Umbilical cord (tissue), 2 donors: ENCODE results near the gene FIP1L1. TPM values are rescaled to one million over a fixed set of nuclear protein-coding genes. Genes with fewer than 3 reads are reported as not detected.
A peak's percentile ranks its signal among the peaks of the same experiment; 100 is the strongest.
"Not testable (repeated sequence)": the region's sequence is repeated elsewhere in the genome, so short reads cannot be mapped to it uniquely, and the experiment has no call there.

Source experiments
- DNase-seq: peaks from one replicate; pipeline ENCODE4 v3.0.0-alpha.2; 2015; ENCODE audit warnings: low spot score
- total RNA-seq: library from RNA; depleted of rRNA; stranded (reverse); fragments of >200 nt; gene quantifications from one replicate; pipeline ENCODE4 v1.2.3, GENCODE V29; 2014; ENCODE audit warnings: low replicate concordance; ENCODE audit not compliant: insufficient read depth

The FIP1L1 gene
- total RNA-seq, 1 donor from 2014 or later: 104 TPM

- no peak for DNase-seq
Observed at GRCh38 chr4:53374777-53375258, 2.6 kb upstream of the FIP1L1 start.

GRCh38 chr4:53376900-53377299, 541 bp upstream of the FIP1L1 start:
- peak; percentile 11 for DNase-seq

GRCh38 chr4:53378171-53378482, 686 bp downstream of the FIP1L1 start:
- no peak for DNase-seq

- no peak for DNase-seq
Observed at GRCh38 chr4:53380221-53380620, 2.8 kb downstream of the FIP1L1 start.

GRCh38 chr4:53409479-53409878, 32.0 kb downstream of the FIP1L1 start:
- DNase-seq: not testable (repeated sequence)

GRCh38 chr4:53419208-53419607, 41.8 kb downstream of the FIP1L1 start:
- no peak for DNase-seq

GRCh38 chr4:53421791-53422190, 44.4 kb downstream of the FIP1L1 start:
- DNase-seq: no peak

GRCh38 chr4:53422367-53422766, 44.9 kb downstream of the FIP1L1 start:
- no peak for DNase-seq

GRCh38 chr4:53424280-53424679, 46.8 kb downstream of the FIP1L1 start:
- DNase-seq: peak; percentile 23

- no peak for DNase-seq
Observed at GRCh38 chr4:53427366-53427765, 49.9 kb downstream of the FIP1L1 start.

GRCh38 chr4:53431052-53431451, 53.6 kb downstream of the FIP1L1 start:
- DNase-seq: no peak

- peak; percentile 68 for DNase-seq
Observed at GRCh38 chr4:53432528-53433424, 55.3 kb downstream of the FIP1L1 start.

- no peak for DNase-seq
Observed at GRCh38 chr4:53436251-53436650, 58.8 kb downstream of the FIP1L1 start.

- no peak for DNase-seq
Observed at GRCh38 chr4:53441564-53441963, 64.1 kb downstream of the FIP1L1 start.

GRCh38 chr4:53444954-53445353, 67.5 kb downstream of the FIP1L1 start:
- DNase-seq: no peak

- no peak for DNase-seq
Observed at GRCh38 chr4:53450773-53451172, 73.3 kb downstream of the FIP1L1 start.

- no peak for DNase-seq
Observed at GRCh38 chr4:53453385-53453784, 75.9 kb downstream of the FIP1L1 start.

- DNase-seq: no peak
Observed at GRCh38 chr4:53455766-53456165, 78.3 kb downstream of the FIP1L1 start.

- no peak for DNase-seq
Observed at GRCh38 chr4:53456178-53456577, 78.7 kb downstream of the FIP1L1 start.

GRCh38 chr4:53459548-53459947, 82.1 kb downstream of the FIP1L1 start:
- DNase-seq: peak; percentile 6

- DNase-seq: no peak
Observed at GRCh38 chr4:53461244-53461643, 83.8 kb downstream of the FIP1L1 start.

GRCh38 chr4:53463340-53463739, 85.9 kb downstream of the FIP1L1 start:
- DNase-seq: no peak

- no peak for DNase-seq
Observed at GRCh38 chr4:53465281-53465680, 87.8 kb downstream of the FIP1L1 start.

GRCh38 chr4:53465891-53466290, 88.5 kb downstream of the FIP1L1 start:
- DNase-seq: no peak
